ENCODE results near the gene ELK4. TPM values are rescaled to one million over a fixed set of nuclear protein-coding genes. Genes with fewer than 3 reads are reported as not detected.
A peak's percentile ranks its signal among the peaks of the same experiment; 100 is the strongest.

ELK4 gene
- total RNA-seq, 1 donor from 2014 or later = 81.8 TPM

- Mint-ChIP-seq H3K4me1 (peaks cover 28% of the 10 kb centered on the region), H3K9me3 (no peaks in the 10 kb centered on the region), H3K27me3 (no peaks in the 10 kb centered on the region), H3K36me3 (ENCODE audit: low read depth) (peaks cover 60% of the 10 kb centered on the region), H3K4me3 (no peak overlapping the region), H3K27ac (peak overlapping the region; percentile 54)
- intact Hi-C loops (cut with micrococcal nuclease) = no loop called here
- DNase-seq = no peak
Observed at GRCh38 chr1:205610036-205610435, 21.8 kb downstream of the ELK4 start.

GRCh38 chr1:205604825-205605505 lies 26.8 kb downstream of the ELK4 start:
- Mint-ChIP-seq H3K27ac (no peak overlapping the region), H3K36me3 (ENCODE audit: low read depth) (peaks cover 45% of the 10 kb centered on the region), H3K9me3 (no peaks in the 10 kb centered on the region), H3K4me1 (peaks cover 24% of the 10 kb centered on the region), H3K4me3 (no peak overlapping the region), H3K27me3 (no peaks in the 10 kb centered on the region)
- no peak for DNase-seq
- intact Hi-C loops (cut with micrococcal nuclease) = no loop called here

GRCh38 chr1:205604059-205604458 lies 27.8 kb downstream of the ELK4 start:
- Mint-ChIP-seq H3K27ac (no peak overlapping the region), H3K27me3 (no peaks in the 10 kb centered on the region), H3K9me3 (no peaks in the 10 kb centered on the region), H3K4me1 (peaks cover 22% of the 10 kb centered on the region), H3K36me3 (ENCODE audit: low read depth) (peaks cover 42% of the 10 kb centered on the region), H3K4me3 (no peak overlapping the region)
- DNase-seq = no peak
- intact Hi-C loops (cut with micrococcal nuclease) = no loop called here

- Mint-ChIP-seq H3K27ac (no peak overlapping the region), H3K36me3 (ENCODE audit: low read depth) (peaks cover 40% of the 10 kb centered on the region), H3K4me3 (no peak overlapping the region), H3K4me1 (peaks cover 27% of the 10 kb centered on the region), H3K27me3 (no peaks in the 10 kb centered on the region), H3K9me3 (no peaks in the 10 kb centered on the region)
- no peak for DNase-seq
- intact Hi-C loops (cut with micrococcal nuclease) = no loop called here
Observed at GRCh38 chr1:205601205-205601604, 30.6 kb downstream of the ELK4 start.

GRCh38 chr1:205600085-205600484 lies 31.7 kb downstream of the ELK4 start:
- H3K9me3 Mint-ChIP-seq = no peaks in the 10 kb centered on the region
- H3K27me3 Mint-ChIP-seq = no peaks in the 10 kb centered on the region
- H3K36me3 Mint-ChIP-seq (ENCODE audit: low read depth) = peaks cover 40% of the 10 kb centered on the region
- H3K27ac Mint-ChIP-seq = peak overlapping the region; percentile 78
- peak; percentile 69 for DNase-seq
- peaks cover 38% of the 10 kb centered on the region for H3K4me1 Mint-ChIP-seq
- peak overlapping the region; percentile 3 for H3K4me3 Mint-ChIP-seq
- intact Hi-C loops (cut with micrococcal nuclease) = no loop called here

- Mint-ChIP-seq H3K27me3 (no peaks in the 10 kb centered on the region), H3K27ac (peak overlapping the region; percentile 78), H3K36me3 (ENCODE audit: low read depth) (peaks cover 38% of the 10 kb centered on the region), H3K4me1 (peaks cover 39% of the 10 kb centered on the region), H3K4me3 (no peak overlapping the region), H3K9me3 (no peaks in the 10 kb centered on the region)
- intact Hi-C loops (cut with micrococcal nuclease) = no loop called here
- no peak for DNase-seq
Observed at GRCh38 chr1:205599669-205600042, 32.2 kb downstream of the ELK4 start.

GRCh38 chr1:205598841-205599668 lies 32.8 kb downstream of the ELK4 start:
- Mint-ChIP-seq H3K36me3 (ENCODE audit: low read depth) (peaks cover 36% of the 10 kb centered on the region), H3K9me3 (no peaks in the 10 kb centered on the region), H3K27ac (no peak overlapping the region), H3K4me1 (peaks cover 39% of the 10 kb centered on the region), H3K4me3 (no peak overlapping the region), H3K27me3 (no peaks in the 10 kb centered on the region)
- intact Hi-C loops (cut with micrococcal nuclease) = no loop called here
- DNase-seq = no peak

- H3K27me3 Mint-ChIP-seq = no peaks in the 10 kb centered on the region
- intact Hi-C loops (cut with micrococcal nuclease) = no loop called here
- no peak overlapping the region for H3K27ac Mint-ChIP-seq
- H3K4me3 Mint-ChIP-seq = no peak overlapping the region
- H3K36me3 Mint-ChIP-seq (ENCODE audit: low read depth) = peaks cover 30% of the 10 kb centered on the region
- no peak for DNase-seq
- H3K4me1 Mint-ChIP-seq = peaks cover 40% of the 10 kb centered on the region
- H3K9me3 Mint-ChIP-seq = no peaks in the 10 kb centered on the region
Observed at GRCh38 chr1:205597691-205598314, 34.0 kb downstream of the ELK4 start.

GRCh38 chr1:205596876-205597275 lies 34.9 kb downstream of the ELK4 start:
- no peak overlapping the region for H3K27ac Mint-ChIP-seq
- intact Hi-C loops (cut with micrococcal nuclease) = no loop called here
- no peak overlapping the region for H3K4me3 Mint-ChIP-seq
- no peaks in the 10 kb centered on the region for H3K9me3 Mint-ChIP-seq
- peaks cover 46% of the 10 kb centered on the region for H3K4me1 Mint-ChIP-seq
- no peak for DNase-seq
- no peaks in the 10 kb centered on the region for H3K27me3 Mint-ChIP-seq
- H3K36me3 Mint-ChIP-seq (ENCODE audit: low read depth) = peaks cover 30% of the 10 kb centered on the region

- intact Hi-C loops (cut with micrococcal nuclease) = no loop called here
- Mint-ChIP-seq H3K9me3 (no peaks in the 10 kb centered on the region), H3K36me3 (ENCODE audit: low read depth) (peaks cover 30% of the 10 kb centered on the region), H3K4me3 (no peak overlapping the region), H3K4me1 (peaks cover 52% of the 10 kb centered on the region), H3K27me3 (no peaks in the 10 kb centered on the region), H3K27ac (no peak overlapping the region)
- no peak for DNase-seq
Observed at GRCh38 chr1:205595861-205596260, 36.0 kb downstream of the ELK4 start.

- H3K4me1 Mint-ChIP-seq = peaks cover 52% of the 10 kb centered on the region
- no peaks in the 10 kb centered on the region for H3K9me3 Mint-ChIP-seq
- no peak for DNase-seq
- intact Hi-C loops (cut with micrococcal nuclease) = no loop called here
- H3K36me3 Mint-ChIP-seq (ENCODE audit: low read depth) = peaks cover 30% of the 10 kb centered on the region
- H3K27ac Mint-ChIP-seq = no peak overlapping the region
- no peaks in the 10 kb centered on the region for H3K27me3 Mint-ChIP-seq
- H3K4me3 Mint-ChIP-seq = no peak overlapping the region
Observed at GRCh38 chr1:205595435-205595834, 36.4 kb downstream of the ELK4 start.

- no peaks in the 10 kb centered on the region for H3K27me3 Mint-ChIP-seq
- H3K9me3 Mint-ChIP-seq = no peaks in the 10 kb centered on the region
- no peak for DNase-seq
- H3K4me1 Mint-ChIP-seq = peaks cover 47% of the 10 kb centered on the region
- peak overlapping the region; percentile 39 for H3K27ac Mint-ChIP-seq
- intact Hi-C loops (cut with micrococcal nuclease) = loop anchor here (5.0 kb wide), 2 partner anchors 68 to 117 kb away; no protein-coding TSS in a partner anchor
- peaks cover 26% of the 10 kb centered on the region for H3K36me3 Mint-ChIP-seq (ENCODE audit: low read depth)
- peak overlapping the region; percentile 11 for H3K4me3 Mint-ChIP-seq
Observed at GRCh38 chr1:205594846-205595245, 37.0 kb downstream of the ELK4 start.

- Mint-ChIP-seq H3K4me1 (peaks cover 45% of the 10 kb centered on the region), H3K9me3 (no peaks in the 10 kb centered on the region), H3K4me3 (peak overlapping the region; percentile 52), H3K27me3 (no peaks in the 10 kb centered on the region), H3K27ac (peak overlapping the region; percentile 51), H3K36me3 (ENCODE audit: low read depth) (peaks cover 22% of the 10 kb centered on the region)
- intact Hi-C loops (cut with micrococcal nuclease) = loop anchor here (5.0 kb wide), 2 partner anchors 67 to 118 kb away; no protein-coding TSS in a partner anchor
- DNase-seq = no peak
Observed at GRCh38 chr1:205593967-205594366, 37.8 kb downstream of the ELK4 start.

GRCh38 chr1:205593532-205593931 lies 38.3 kb downstream of the ELK4 start:
- intact Hi-C loops (cut with micrococcal nuclease) = loop anchor here (5.0 kb wide), 2 partner anchors 66 to 119 kb away; no protein-coding TSS in a partner anchor
- peak overlapping the region; percentile 63 for H3K4me3 Mint-ChIP-seq
- H3K27ac Mint-ChIP-seq = peak overlapping the region; percentile 51
- peaks cover 21% of the 10 kb centered on the region for H3K36me3 Mint-ChIP-seq (ENCODE audit: low read depth)
- no peaks in the 10 kb centered on the region for H3K27me3 Mint-ChIP-seq
- H3K4me1 Mint-ChIP-seq = peaks cover 47% of the 10 kb centered on the region
- H3K9me3 Mint-ChIP-seq = no peaks in the 10 kb centered on the region
- no peak for DNase-seq

All from activated CD4-positive, alpha-beta T cell treated with anti-CD3 and anti-CD28 coated beads, Interleukin-2, amount 10 ng/mL, durations not matched to agents 24 days and 14 days (primary cell).